Glutamatergic neuron (in vitro differentiated cells): Measurements from ENCODE around the gene ZKSCAN3. TPM values are rescaled to one million over a fixed set of nuclear protein-coding genes. Genes with fewer than 3 reads are reported as not detected.
"Not testable (repeated sequence)": the region's sequence is repeated elsewhere in the genome, so short reads cannot be mapped to it uniquely, and the experiment has no call there.

Experiments
- DNase-seq: peaks from one replicate; pipeline ENCODE4 v3.0.0; 2022
- H3K27ac Mint-ChIP-seq: one replicate; pipeline ENCODE4 v1.8.0; 2020; ENCODE audit warnings: mild to moderate bottlenecking, mixed read lengths, inconsistent platforms; ENCODE audit not compliant: unreplicated experiment
- H3K27me3 Mint-ChIP-seq: one replicate; pipeline ENCODE4 v1.8.0; 2020; ENCODE audit warnings: mild to moderate bottlenecking, moderate library complexity, mixed read lengths, inconsistent platforms; ENCODE audit not compliant: unreplicated experiment
- H3K36me3 Mint-ChIP-seq: one replicate; pipeline ENCODE4 v1.8.0; 2020; ENCODE audit warnings: mild to moderate bottlenecking, mixed read lengths, inconsistent platforms; ENCODE audit not compliant: unreplicated experiment
- H3K4me1 Mint-ChIP-seq: one replicate; pipeline ENCODE4 v1.8.0; 2020; ENCODE audit warnings: mild to moderate bottlenecking, low read depth, mixed read lengths, inconsistent platforms; ENCODE audit not compliant: unreplicated experiment
- H3K4me3 Mint-ChIP-seq: one replicate; pipeline ENCODE4 v1.8.0; 2020; ENCODE audit warnings: mild to moderate bottlenecking, mixed read lengths, inconsistent platforms; ENCODE audit not compliant: unreplicated experiment
- H3K9me3 Mint-ChIP-seq: one replicate; pipeline ENCODE4 v1.8.0; 2020; ENCODE audit warnings: mild to moderate bottlenecking, moderate library complexity, mixed read lengths, inconsistent platforms; ENCODE audit not compliant: unreplicated experiment
- CTCF ChIP-seq: fragments of 200-600 bp; sonication (generic); IDR thresholded peaks from one replicate; pipeline ENCODE4 v1.5.0; 2021; ENCODE audit not compliant: partially characterized antibody, unreplicated experiment
- total RNA-seq: library from RNA; stranded (reverse); fragmentation: NEBNext Ultra II Directional; extraction: Animal tissue kit (Norgen Biotek cat#: 25700); gene quantifications from one replicate; pipeline ENCODE4 v1.2.1, GENCODE V29; 2021; ENCODE audit not compliant: unreplicated experiment

Gene ZKSCAN3
- total RNA-seq, 1 donor from 2014 or later = 16.0 TPM

- Mint-ChIP-seq H3K27me3 (peaks cover 8% of the 10 kb centered on the region), H3K4me1 (peaks cover 26% of the 10 kb centered on the region), H3K27ac (peak overlapping the region; percentile 96), H3K4me3 (peak overlapping the region; percentile 94), H3K36me3 (no peaks in the 10 kb centered on the region), H3K9me3 (peaks cover 2% of the 10 kb centered on the region)
- DNase-seq = no peak
- TF ChIP-seq CTCF = no peak
Observed at GRCh38 chr6:28400122-28400451, 50.3 kb downstream of the ZKSCAN3 start.

GRCh38 chr6:28401172-28401571, 51.4 kb downstream of the ZKSCAN3 start:
- Mint-ChIP-seq H3K4me1 (peaks cover 18% of the 10 kb centered on the region), H3K27ac (no peak overlapping the region), H3K4me3 (no peak overlapping the region), H3K36me3 (no peaks in the 10 kb centered on the region), H3K9me3 (peaks cover 2% of the 10 kb centered on the region), H3K27me3 (peaks cover 8% of the 10 kb centered on the region)
- DNase-seq = no peak
- TF ChIP-seq CTCF = no peak

- DNase-seq = no peak
- Mint-ChIP-seq H3K27me3 (peaks cover 8% of the 10 kb centered on the region), H3K4me3 (no peak overlapping the region), H3K27ac (no peak overlapping the region), H3K4me1 (peaks cover 13% of the 10 kb centered on the region), H3K9me3 (peaks cover 2% of the 10 kb centered on the region), H3K36me3 (no peaks in the 10 kb centered on the region)
- TF ChIP-seq CTCF = no peak
Observed at GRCh38 chr6:28402197-28402596, 52.5 kb downstream of the ZKSCAN3 start.

GRCh38 chr6:28403923-28404322, 54.2 kb downstream of the ZKSCAN3 start:
- not testable (repeated sequence) for DNase-seq, H3K4me3 Mint-ChIP-seq, H3K4me1 Mint-ChIP-seq, H3K27me3 Mint-ChIP-seq, H3K36me3 Mint-ChIP-seq, H3K27ac Mint-ChIP-seq, H3K9me3 Mint-ChIP-seq

GRCh38 chr6:28407401-28407800, 57.7 kb downstream of the ZKSCAN3 start:
- H3K36me3 Mint-ChIP-seq = no peaks in the 10 kb centered on the region
- no peak overlapping the region for H3K27ac Mint-ChIP-seq
- H3K27me3 Mint-ChIP-seq = peaks cover 8% of the 10 kb centered on the region
- DNase-seq = no peak
- no peaks in the 10 kb centered on the region for H3K4me1 Mint-ChIP-seq
- no peaks in the 10 kb centered on the region for H3K9me3 Mint-ChIP-seq
- no peak overlapping the region for H3K4me3 Mint-ChIP-seq
- no peak for TF ChIP-seq CTCF
